NCI-H1436 treated with DMSO at 0.1 percent for 48 hours (cell line): Measurements from ENCODE around the gene UBL5.
"Not testable (repeated sequence)": the region's sequence is repeated elsewhere in the genome, so short reads cannot be mapped to it uniquely, and the experiment has no call there.

Experiments used
- DNase-seq: peaks from one replicate; lab custom pipeline; 2025; lab: John Stamatoyannopoulos, UW

Gene UBL5

DNA sequence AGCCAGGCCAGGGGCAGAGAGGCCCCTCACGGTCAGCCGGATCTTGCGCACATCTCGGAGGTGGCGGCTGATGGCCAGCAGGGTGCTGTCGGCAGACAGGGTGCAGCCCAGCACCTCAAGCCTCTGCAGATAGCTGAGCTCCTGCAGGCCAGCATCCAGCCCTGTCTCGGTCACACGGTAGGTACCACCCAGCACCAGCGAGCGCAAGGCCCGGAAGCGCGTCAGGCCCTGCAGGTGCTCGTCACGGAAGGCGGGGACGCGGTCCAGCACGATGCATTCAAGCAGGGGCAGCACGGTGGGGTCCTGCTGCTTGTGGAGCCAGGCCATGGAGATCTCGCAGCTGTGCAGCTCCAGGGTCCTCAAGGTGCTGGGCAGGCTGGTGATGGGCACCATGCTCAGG lies 16.6 kb upstream of the UBL5 start:
- no peak for DNase-seq

DNA sequence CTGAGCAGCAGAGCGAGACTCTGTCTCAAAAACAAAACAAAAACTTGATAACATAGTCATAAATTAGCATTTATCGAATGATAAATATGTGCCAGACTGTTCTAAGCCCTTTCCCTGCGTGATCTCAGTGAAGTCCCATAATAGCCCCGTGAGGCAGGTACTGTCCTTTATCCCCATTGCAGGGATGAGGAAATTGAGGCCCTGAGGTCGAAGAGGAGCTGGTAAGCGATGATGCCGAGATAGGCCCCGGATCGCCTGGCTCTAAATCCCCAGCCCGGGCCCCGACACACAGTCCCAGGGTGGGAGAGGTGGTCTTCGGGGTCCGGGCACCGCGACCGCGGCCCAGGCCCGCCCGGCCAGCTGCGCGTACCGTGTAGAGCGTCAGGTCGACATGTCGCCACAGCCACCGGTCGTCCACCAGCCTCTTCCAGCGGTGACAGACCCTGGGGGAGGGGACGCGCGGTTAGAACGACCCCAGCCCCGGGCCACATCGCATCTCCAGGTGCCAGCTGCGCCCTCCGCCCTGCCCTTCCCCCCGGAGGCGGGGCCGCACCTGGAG lies 9.5 kb upstream of the UBL5 start:
- DNase-seq = no peak

DNA sequence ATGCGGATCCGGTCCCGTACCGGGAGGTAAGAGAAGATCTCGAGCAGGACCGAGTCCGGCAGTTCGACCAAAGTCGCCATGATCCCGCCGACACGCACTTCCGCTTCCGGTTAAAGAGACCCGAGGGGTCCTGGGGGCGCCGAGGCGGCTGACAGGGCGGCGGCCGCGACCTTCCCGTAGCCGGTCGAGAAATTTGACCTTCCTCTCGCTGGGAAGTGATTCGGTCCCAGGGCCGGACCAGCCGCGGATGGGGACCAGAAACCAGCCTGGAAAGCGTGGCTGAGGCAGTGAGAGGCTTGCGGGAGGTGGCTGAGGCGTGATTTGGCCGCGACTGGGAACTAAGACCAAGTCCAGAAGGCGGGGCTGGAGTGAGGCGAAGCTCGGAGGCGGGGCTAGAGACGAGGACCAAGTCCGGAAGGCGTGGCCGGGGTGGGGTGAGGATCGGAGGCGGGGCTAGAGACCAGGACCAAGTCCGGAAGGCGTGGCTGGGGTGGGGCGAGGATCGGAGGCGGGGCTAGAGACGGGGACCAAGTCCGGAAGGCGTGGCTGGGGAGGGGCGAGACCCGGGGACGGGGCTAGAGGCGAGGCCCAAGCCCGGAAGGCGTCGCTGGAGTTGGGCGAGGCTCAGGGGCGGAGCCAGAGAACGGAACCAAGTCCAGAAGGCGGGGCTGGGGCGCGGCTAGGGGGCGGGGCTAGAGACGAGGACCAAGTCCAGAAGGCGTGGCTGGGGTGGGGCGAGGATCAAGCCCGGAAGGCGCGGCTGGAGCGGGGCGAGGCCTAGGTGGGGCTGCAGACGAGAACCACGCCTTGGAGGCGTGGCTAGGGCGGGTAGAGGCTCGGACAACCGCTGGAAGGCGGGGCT lies 8.8 kb upstream of the UBL5 start, which contains the start of gene FBXL12:
Gene FBXL12, minus strand, starts transcription at position 346 of the 862 bp plus-strand sequence. Its CDS starts 266 bp downstream, at position 80.
- DNase-seq = peak; percentile 98

DNA sequence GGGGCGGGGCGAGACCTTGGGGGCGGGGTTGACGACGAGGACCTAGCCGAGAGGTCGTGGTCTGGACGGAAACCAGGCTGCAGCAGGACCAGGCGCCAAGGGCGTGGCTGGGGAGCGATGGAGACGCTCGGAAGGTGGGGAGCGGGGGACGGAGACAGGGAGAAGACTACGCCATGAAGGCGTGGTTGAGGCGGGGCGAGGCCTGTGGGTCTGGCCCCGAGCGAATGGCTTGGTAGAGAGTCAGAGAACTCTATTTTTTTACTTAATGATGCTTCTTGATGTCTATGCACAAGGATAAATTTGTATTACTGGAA lies 8.2 kb upstream of the UBL5 start:
- DNase-seq = no peak

DNA sequence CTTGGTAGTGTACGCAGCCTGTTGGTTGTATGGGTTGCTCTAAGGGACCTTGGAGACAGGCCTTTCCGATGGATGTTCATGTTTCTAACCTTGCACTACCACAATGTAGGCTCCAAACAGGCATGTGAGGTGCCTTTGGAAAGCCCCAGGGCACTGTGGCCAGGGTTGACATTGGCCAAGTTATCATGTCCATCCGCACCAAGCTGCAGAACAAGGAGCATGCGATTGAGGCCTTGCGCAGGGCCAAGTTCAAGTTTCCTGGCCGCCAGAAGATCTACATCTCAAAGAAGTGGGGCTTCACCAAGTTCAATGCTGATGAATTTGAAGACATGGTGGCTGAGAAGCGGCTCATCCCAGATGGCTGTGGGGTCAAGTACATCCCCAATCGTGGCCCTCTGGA lies 7.7 kb upstream of the UBL5 start:
- DNase-seq = not testable (repeated sequence)

DNA sequence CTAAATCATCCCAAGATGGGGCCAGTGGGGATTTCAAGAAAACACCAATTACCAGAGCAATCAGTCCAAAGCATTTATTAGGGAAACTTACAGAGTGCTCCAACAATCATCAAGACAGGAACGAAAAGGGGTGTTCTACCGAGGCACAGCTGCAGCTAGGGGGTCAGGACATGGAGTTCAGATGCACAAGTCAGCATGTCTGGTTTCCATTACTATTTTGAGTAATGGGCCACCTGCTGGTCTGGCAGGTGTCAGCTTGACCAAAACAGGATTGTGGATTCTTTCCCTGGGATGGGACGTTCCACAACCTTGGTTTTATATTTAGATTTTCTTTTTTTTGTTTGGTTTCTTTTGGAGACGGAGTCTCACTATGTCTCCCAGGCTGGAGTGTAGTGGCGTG lies 3.9 kb upstream of the UBL5 start:
- no peak for DNase-seq

DNA sequence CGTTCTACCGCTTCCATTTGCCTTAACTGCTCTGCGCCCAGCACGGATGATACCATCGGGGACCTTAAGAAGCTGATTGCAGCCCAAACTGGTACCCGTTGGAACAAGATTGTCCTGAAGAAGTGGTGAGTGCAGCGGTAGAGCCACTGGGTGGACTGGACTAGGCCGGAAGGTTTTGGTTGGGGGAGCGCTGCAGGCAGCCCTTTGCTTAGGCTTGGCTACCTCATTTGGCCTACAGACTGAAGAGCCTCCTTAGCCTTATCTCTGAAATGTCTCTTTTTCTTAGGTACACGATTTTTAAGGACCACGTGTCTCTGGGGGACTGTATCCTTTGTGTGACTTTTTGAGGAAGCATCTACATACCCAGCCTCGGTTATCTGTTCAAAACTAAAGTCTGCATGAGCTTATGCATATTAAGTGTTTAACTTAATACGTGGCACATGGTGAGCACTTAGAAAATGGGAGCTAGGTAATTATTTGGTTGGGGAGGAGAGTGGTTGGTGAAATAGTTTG lies 889 bp downstream of the UBL5 start:
- no peak for DNase-seq

DNA sequence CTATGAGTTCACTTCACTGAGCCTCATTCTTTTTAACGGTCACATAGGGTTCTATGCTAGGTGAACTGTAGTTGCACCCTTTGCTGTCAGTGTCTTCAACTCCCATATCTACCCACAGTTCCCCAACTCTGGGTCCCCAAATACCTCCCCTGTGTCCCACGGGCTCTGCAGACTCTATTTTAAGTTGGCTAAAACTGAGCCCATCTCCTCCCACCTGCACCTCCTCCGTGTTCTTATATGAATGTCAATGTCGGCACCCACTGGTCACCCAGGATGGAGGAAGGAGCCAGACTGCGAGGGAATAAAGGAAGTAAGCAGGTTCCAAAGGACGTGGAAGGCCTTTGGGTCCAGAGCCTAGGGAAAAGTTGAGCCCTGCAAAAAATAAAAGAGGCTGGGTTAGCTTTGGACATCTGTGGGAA lies 6.6 kb downstream of the UBL5 start:
- no peak for DNase-seq

DNA sequence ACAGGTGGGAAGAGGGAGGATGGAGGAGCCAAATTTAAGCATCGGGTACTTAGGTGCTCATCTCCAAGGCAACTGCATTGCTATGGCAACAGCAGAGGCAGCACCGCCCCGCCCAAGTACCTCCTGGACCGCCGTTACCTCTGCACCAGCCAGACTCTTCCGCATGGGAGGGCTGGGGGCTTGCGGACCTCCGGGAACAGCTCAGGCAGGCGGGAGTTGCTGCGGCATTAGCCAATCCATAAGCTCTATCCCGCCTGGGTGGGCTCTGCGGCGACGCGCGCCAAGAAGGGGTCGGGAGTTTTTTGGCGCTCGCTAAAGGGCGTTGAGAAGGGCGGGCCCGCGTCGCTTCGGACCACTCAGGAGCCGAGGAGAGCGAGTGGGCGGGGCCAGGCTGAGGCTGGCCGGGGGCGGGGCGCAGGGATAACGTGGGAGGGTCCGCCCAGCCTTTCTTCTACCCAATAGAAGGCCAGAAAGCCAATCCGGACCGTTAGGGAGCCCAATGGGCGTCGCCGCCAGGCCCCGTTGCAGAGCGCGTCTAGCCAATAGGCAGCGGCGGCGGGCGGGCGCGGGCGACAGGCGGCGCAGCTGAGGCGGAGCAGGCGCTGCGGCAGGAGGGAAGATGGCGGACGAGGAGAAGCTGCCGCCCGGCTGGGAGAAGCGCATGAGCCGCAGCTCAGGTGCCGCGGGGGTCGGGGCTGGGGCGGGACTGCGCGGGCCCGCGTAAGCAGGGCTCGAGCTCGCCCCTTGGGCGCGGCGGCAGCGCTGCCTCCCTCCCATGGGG lies 7.2 kb downstream of the UBL5 start, which contains the start of gene PIN1:
Gene PIN1, plus strand, starts transcription at position 593 of the 781 bp plus-strand sequence. Its CDS starts 27 bp downstream, at position 620.
- DNase-seq = peak; percentile 93

DNA sequence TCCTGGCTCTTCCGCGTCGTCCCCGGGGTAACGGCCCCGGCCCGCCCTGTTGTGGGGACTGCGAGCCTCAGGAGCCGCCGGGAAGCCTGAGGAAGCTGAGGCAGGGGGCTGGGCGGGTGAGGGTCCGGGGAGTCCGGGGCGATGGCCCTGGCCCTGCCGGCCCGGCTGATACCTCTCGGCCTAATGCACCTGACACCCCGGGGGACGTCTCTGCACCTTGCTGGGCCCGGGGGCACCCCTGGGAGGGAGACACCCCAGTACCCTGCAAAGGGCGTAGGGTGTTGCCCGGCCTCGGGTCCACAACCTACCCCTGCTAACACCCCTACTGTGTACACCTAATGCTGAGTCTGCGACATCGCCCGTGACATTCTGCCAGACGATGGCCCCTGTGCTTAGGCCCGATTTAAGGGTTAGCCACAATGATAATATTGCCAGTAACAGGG lies 7.8 kb downstream of the UBL5 start:
- DNase-seq = no peak

DNA sequence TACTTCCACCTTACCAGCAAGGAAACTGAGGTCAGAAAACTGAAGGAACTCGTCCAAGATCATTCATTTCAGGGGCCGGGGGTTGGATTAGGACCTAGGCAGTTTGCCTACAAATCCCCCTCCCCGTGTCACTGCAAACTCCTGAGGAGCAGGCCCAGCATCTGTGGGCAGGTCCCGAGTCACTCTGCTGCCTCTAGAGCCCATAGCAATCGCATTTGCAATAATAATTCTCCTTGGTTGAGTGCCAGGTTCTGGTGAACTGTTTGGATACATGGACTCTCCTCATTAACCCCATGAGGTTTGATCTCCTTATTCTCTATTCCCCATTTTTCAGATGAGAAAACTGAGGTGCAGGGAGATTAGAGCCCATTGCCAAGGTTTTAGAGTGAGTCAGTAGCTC lies 8.3 kb downstream of the UBL5 start:
- DNase-seq = no peak

DNA sequence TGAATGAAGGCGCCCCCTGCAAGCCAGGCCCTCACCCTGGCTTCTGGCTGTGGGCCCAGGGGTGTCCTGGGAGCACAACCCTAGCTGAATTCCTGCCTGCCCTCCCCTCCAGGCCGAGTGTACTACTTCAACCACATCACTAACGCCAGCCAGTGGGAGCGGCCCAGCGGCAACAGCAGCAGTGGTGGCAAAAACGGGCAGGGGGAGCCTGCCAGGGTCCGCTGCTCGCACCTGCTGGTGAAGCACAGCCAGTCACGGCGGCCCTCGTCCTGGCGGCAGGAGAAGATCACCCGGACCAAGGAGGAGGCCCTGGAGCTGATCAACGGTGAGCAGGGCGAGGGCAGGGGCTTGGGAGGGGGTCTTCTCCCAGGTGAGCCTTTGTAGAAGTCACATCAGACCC lies 10.6 kb downstream of the UBL5 start:
- DNase-seq = no peak

DNA sequence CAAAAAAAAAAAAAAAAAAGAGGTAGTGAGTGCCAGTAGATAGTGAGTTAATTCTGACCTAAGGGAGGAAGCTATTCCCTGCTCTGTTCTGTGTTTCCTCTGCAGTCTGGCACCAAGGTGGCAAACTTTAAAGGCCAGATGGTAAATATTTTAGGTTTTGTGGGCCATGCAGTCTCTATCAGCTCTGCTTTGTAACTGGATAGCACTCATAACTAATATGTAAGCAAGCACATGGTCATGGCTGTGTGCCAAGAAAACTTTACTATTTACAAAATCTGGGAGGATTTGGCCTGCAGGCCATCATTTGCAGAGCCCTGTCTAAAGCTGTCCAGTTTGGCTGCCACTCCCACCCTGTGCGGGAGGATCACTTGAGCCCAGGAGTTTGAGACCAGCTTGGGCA lies 11.7 kb downstream of the UBL5 start:
- DNase-seq = no peak

DNA sequence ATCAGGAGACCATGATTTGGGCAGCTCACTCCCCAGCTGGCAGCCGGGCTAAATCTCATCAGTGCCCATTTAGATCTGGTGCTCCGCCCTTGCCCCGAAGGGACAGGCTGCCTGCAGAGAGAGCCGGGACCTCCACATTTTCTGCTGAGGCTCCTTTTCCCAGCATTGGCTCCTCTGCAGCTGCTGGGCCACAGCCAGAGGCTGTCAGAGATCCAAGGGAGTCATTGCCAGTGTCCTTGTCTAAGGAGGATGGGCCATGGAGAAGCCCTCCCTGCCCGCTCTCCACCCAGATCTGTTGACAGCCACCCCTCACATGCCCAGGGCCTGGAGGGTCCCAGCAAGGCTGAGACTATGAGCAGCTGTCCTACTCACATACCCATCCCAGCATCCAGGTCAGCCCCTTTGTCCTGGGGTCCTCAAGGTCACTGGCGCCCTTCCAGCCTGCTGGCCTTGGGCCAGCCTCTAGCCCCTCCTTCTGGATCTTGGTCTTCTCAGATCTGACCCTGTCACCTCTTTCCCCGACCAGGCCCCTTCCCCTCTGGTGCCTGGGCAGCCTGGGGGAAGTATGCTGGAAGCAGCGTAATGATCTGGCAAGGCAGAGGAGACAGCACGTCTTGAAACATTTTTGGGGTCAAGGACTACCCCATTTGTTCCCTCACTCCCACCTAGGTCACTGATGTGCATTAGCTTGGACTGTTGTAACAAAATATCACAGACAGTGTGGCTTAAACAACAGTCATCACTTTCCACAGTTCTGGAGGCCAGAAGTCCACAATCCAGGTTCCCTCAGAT lies 15.3 kb downstream of the UBL5 start:
- no peak for DNase-seq

DNA sequence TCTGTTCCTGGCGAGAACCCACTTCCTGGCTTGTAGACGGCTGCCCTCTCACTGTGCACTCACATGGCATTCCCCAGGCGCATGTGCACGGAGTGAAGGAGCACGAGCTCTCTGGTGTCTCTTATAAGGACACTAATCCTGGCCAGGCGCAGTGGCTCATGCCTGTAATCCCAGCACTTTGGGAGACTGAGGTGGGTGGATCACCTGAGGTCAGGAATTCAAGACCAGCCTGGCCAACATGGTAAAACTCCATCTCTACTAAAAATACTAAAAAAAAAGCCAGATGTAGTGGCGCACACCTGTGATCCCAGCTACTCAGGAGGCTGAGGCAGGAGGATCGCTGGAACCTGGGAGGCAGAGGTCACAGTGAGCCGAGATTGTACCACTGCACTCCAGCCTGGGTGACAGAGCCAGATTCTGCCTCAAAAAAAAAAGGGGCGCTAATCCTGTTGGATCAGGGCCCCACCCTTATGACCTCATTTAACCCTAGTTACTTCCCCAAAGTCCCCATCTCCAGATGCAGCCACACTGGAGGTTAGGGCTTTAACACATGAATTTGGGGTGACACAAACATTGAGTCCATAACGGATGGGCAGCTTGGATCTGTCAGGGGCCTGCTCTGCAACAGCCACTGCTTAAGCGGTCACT lies 16.0 kb downstream of the UBL5 start:
- not testable (repeated sequence) for DNase-seq

DNA sequence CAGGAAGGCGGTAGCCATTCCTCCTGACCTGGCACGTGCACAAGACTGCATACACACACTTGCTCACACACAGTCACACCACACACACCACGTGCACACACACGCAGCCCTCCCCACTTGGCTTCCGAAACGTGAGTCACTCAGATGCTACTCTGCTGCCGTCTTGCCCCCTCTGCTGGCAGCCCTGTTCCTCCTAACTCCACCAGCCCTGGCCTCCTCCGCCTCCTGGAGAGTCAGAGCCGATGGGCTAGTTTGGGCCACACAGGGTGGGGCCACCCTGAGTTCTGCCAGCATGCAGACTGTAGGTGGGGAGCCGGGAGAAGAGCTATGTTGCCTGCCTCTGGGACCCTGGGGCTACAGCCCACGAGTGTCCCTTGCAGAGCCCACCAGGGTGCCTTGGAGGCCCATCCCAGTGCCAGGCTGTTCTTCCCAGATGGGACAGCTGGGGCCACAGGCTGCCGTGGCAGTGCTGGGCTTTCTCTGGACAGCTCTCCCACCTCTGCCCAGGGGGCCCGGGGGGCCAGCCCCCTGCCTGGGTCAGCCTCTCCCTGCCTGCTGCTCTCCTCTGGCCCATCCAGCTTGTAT lies 19.5 kb downstream of the UBL5 start:
- no peak for DNase-seq

DNA sequence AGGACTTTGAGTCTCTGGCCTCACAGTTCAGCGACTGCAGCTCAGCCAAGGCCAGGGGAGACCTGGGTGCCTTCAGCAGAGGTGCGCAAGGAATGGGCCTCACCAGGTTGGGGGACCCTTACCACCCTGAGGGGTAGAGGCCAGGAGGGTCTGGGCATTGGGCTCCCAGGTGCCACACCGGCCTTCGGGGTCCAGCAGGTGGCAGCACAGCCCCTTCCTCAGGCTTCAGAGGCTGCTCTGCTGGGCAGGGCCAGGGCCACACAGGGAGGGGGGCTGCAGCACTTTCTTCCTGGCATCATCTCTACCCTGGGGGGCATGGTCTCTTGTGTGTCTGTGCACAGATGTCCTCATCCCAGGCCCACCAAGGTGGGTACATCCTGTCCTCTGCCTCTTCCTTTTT lies 20.3 kb downstream of the UBL5 start:
- DNase-seq = no peak

DNA sequence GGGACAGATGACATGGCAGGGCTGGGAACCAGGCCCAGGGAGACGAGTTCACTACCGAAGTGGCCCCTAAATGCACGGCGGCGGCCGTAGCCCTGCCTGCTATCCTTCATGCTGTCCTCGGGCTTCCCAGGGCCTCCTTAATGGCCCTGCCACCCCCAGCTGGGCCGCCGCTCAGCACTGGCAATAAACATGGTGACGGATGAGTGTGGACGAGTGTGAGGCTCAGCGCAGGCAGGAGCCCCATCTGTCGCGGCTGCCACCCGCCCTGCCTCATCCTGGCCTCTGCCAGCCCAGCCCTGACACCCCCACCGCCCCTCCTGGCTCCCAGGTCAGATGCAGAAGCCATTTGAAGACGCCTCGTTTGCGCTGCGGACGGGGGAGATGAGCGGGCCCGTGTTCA lies 21.0 kb downstream of the UBL5 start:
- DNase-seq = no peak

DNA sequence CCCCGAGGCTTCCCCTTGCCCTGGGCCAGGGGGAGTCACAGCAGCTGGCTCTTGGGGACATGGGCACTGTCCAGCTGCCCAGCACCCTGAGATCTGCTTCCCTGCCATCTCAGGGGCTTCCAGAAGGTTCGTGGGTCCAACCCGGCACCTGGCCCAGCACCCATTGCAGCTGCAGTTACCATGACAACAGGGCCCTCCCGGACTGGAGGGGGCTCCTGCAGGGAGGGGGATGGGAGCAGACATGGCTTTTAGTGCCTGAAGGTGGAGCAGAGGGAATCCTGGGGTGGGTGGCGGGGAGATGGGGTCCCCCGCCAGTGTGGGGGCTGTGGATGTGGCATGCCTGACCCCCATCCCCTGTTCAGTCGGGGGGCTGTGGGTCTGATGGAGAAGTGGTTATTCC lies 22.1 kb downstream of the UBL5 start:
- no peak for DNase-seq

DNA sequence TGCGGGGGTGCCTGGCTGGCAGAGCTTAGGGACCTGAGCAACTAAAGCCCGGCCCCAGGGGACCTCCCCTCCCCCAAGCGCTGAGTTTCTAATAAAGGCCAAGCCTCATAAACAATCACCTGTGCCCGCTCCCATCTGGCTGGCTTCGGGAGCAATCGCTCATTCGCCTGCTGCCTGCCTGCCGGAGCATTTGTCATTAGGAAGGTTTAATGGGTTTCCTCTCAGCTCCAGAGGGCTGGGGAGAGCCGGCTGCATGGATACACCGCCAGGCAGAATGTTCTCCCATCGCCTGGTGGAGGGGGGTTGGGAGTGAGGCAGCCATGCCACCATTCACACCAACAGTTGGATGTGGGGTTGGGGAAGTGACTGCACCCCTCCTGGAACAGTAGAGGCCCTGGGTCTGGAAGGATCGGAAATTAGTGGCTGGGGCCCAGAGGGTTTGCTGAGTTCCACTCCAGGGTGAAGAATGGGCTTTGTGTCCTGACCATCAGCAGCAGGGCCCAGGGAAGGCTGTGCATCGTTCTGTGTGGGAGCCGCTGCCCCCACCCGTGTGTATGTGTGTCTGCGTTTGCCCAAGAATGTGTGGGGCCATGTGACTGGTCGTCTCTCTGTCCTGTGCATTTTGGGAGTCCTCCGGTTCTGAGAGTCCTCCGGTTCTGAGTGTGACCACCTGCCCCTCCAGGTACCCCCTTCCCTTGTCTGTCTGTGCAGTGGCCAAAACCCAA lies 22.7 kb downstream of the UBL5 start:
- no peak for DNase-seq
